ENCODE data around the gene GMIP.
"Not testable (repeated sequence)": the region's sequence is repeated elsewhere in the genome, so short reads cannot be mapped to it uniquely, and the experiment has no call there.

GMIP gene

DNA sequence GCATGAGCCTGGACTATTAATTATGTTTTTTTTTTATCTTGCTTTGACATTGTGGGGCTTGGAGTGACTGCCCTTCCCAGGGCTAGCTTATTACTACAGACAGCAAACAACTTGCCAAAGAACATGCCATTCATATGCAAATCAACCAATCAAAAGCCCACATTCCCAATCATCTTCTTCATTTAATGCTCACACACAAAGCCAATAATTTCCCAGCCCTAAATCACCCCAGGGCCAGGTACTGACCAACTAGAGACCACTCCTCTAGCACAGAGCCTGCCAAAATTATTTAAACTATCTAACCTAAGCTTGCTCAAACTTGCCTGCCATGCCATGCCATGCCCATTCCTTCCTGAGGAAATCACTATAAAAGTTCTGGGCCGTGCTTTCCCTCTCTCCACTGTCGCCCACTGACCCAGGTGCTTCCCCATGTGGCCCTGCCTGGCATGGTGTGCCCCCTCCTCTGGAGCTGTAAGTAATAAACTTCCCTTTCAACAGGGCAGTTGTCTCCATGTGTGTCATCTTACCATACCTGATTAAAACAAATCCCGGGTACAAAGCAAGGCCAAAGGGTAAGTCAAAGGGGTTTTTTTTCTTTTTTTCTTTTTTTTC, 40.6 kb downstream of the GMIP start:
- DNase-seq: no peak

DNA sequence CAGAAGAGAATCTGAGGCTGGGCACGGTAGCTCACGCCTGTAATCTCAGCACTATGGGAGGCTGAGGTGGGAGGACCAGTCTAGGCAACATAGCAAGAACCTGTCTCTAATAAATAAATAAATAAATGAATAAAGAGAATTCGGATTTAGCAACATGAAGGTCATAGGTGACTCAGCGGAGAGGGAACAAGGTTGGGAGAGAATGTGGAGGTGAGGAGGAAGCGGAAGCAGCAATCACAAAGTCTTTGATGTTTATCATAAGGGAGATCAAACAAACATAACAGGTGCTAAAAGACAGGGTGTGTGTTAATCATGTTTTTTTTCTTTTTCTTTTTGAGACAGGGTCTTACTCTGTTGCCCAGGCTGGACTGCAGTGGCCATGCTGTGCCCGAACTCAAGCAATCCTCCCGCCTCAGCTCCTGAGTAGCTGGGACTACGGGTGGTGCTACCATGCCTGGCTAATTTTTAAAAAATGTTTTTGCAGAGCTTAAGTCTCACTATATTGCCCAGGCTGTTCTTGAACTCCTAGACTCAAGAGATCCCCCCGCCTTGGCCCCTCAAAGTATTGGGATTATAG, 41.2 kb downstream of the GMIP start:
- no peak for DNase-seq

DNA sequence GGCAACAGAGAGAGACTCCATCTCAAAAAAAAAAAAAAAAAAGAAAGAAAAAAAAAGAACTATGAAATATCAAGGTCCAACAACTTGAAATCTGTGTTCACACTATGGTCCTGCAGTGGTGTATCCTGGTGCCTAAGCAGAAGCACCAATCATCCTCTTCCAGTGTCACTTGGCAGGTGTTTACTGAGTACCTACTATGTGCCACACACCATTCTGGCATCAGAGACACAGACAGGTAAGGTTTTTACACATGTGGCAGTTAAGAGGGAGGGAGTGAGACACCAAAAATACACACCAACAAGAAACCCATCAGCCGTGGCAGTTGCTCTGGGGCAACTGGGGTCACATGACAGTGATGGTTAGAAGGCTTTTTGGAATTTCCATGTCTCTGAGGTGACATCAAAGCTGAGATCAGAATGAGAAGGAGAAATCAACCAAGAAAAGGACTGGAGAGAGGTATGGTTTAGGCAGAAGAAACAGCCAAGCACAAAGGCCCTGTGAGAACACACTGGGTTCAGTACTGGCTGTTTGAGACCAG, 42.6 kb downstream of the GMIP start:
- no peak for DNase-seq

DNA sequence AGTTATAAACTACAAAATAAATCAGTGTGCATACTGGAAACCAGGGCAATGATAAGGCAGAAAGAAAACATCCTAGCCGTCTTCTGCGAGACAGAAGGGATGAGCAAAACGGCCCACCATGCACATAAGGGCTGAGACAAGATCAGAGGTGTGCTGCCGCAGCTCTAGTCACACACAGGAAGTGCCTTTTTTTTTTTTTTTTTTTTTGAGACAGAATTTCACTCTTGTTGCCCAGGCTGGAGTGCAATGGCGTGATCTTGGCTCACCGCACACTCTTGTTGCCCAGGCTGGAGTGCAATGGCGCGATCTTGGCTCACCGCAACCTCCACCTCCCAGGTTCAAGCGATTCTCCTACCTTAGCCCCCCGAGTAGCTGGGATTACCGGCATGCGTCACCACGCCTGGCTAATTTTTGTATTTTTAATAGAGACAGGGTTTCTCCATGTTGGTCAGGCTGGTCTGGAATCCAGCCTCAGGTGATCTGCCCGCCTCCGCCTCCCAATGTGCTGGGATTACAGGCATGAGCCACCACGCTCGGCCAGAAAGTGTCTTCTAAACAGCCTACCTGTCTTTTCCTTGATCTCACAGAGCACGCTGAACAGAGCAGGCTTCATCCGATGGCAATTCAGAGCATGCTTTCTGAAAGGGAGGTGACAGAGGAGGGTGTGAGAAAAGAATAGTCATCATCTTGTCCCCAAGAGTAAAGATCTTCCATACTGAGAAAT, 44.6 kb downstream of the GMIP start:
- not testable (repeated sequence) for DNase-seq

DNA sequence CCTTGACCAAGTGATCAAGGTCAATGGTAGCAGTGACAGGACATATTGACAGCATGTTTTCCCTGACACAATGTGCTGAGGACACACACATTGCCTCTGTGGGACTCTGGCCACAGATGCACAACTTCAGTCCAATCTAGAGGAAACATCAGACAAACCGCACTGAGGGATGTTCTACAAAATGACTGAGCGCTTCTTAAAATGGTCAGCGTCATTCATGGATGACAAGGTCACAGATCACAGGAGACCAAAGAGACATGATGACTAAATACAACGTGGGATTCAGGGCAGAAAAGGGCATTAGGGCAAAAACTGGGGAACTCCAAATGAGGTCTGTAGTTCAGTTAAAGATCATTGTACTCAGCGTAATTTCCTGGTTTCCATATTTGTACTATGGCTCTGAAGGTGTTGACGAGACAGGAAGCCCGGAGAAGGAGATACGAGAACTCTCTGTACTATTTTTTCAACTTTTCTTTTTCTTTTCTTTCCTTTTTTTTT, 45.6 kb downstream of the GMIP start:
- no peak for DNase-seq

DNA sequence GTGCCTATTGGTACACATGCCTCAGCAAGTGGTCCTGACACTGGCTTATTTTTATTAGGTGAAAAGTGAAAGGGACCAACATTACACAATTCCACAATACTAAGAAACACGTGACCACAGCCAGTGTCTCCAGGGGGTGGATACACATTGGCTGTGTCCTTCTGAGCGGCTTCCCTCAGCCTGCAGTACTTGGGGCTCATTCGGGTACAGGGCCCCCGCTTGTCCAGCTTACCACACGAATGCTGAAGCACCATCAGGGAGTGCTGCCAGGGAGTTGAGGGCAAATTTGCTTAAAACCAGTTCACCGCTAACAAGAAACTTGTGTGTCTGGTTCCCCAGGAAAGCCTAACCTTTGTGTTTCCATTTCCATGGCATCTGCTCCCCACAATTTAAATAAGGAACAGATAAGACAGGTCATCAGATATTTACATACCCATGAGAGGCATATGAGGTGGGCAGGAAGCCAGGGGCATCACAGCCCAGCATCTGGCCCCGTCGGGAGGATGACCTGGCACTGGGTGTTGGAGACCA, 48.2 kb downstream of the GMIP start:
- no peak for DNase-seq

DNA sequence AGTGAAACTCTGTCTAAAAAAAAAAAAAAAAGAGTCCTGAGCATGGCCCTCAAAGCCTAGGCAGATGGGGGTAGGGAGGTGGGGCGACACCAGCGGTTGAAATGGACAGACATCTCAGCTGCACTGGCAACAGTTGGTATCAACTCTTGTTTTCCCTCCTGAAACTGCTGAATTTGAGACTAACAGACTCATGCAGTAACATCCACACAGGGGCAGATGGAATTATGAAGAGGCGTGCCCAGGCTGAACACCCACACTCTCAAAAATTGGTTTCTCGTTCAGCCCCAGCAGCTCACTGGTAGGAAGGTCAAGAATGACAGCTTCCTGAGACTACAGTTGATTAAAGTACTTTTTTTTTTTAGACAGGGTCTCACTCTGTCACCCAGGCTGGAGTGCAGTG, 49.1 kb downstream of the GMIP start:
- DNase-seq: no peak

DNA sequence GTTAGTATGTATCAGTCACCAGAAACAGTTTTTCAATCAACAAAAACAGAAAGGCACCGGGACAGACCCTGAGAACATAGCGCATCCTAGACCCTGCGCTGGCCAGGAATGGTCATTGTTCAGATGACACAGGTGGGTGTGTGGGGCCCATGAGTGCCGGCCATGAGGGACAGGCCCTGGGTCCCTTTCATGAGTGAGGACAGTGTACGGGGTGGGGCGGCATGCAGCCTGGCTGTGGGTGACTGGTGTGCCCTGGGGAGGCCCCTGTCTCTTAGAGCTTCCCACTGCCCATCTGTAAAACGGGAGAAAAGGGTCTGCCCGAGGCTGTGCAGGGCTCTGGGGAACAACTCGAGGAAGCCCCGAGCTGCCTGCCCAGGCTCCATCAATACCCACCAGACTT, 50.8 kb downstream of the GMIP start:
- no peak for DNase-seq

DNA sequence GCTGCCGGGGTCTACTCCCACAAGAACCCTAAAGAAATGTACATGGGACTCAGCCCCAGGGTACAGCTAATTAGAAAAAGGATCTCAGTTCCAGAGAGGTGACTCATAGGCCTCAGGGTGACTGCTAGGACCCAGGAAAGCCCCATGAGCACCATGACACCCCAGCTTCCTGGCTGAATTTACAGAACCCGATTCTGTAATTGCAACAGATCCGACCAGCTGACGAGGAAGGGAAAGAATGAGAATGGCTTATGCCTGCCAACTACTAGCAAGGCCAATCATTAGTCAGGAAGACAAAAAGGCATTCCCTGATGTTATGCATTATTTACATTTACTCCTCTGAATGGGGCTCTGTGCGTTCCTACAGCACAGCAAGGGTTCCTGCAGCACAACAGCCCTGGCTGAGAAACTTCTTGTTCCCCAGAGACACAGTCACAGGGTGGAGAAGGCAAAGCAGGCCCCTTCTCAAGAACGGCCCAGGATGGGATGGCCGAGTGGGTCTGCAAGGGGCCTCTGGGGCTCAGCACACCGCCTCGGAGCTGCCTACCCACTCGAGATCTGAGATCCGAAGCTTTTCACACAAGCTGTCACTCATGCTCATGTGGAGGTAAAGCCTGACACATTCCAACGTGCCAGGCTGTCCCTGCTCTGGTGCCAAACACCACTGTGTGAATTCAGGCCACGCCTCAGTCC, 52.2 kb downstream of the GMIP start:
- DNase-seq: no peak

DNA sequence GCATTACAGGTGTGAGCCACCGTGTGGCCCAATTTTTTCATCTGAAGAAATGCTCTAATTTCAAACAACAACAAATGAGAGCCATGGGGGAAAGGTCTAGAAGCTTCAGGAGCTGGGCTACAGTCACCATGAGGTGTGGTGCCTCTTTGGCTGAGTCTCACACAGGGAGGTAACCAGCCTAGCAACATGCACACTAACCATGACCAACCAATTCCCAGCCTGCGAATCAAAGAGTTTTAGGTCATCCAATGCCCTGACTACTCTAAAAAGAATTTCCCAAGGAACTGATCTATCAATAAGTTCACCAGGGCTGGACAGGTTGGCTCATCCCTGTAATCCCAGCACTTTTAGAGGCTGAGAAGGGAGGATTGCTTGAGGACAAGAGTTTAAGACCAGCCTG, 54.9 kb downstream of the GMIP start:
- DNase-seq: no peak

DNA sequence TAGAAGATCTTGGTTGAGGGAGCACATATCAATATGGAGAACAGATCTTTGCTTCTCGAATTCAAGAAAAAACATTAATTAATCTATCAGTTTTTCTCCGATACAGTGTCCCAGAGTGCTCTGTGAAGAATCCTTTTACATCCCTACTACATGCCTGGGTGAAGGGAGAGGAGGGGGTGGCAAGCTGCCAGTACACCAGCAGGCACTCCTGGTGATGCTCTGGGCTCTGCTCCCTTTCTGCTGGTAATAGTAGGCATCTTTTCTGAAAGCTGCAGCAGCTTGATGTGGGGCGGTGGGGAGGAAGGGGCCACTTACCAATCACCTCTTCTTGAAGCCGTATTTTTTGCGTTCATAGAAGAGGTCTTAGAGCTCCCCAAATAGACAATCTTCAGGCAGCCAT, 55.7 kb downstream of the GMIP start:
- no peak for DNase-seq

DNA sequence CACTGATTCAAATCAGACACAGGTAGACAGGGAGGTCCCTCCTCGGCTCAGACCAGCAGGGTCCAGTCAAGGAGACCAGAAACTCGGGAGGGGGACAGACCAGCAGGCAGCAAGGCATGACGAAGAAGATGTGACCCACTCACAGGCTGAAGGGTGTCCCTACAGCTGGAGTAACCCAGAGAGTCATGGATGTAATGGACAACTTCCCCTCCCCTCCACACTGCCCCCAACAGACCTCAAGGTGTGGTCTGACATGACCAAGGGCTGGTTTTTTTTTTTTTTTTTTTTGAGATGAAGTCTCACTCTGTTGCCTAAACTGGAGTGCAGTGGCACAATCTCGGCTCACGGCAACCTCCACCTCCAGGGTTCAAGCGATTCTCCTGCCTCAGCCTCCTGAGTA, 59.1 kb downstream of the GMIP start:
- DNase-seq: no peak

DNA sequence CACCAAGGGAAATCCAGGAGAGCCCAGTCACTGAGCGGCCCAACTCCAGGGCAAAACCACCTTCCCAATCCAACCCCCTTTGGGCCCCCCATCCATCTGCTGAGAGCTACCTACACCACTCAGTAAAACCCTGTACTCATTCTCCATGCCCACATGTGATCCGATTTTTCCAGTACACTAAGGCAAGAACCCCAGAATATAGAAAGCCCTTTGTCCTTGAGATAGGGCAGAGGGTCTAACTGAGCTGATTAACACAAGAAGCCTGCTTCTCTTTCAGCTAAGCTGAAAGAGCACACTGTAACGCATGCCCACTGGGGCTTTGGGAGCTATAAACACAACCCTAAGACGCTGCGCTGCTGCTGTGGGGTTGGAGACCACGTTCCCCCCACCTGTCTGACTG, 61.0 kb downstream of the GMIP start:
- DNase-seq: no peak

DNA sequence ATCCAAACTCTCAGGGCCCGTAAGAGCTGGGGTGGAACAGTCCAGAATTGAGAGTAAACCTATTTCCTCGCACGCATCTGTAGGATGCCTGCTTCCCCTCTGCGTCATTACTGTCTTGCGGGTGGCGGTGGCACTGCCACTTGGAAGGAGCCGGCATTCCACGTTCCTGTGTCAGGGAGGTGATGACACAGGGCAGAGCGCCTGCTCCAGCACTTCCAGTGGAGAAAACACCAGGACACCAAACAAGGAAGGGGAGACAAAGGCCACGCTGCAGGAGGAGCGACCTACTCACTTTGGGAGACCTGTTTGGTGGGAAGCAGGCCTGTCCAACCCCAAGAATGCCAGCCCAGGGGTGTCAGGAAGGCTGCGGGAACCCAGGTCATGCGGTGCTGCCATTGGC, 62.1 kb downstream of the GMIP start:
- no peak for DNase-seq

DNA sequence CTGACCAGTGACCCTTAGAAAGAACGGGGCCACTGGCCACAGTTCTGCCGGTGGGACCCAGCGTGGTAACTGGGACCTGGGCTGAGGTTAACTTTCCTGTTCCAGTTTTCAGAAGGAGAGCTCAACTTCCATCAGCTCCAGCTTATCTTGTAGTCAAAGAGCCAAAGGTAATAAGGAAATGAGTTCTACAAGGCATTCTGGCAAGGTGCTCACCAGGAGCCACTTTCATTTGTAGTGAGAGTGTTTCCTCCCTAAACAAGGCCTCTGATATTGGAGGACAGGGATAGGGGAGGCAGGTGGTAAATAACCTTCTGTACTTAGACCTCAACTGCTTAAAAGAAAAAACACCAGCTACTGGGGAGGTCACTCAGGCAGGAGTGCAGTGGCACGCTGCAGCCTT, 63.0 kb downstream of the GMIP start:
- DNase-seq: no peak

DNA sequence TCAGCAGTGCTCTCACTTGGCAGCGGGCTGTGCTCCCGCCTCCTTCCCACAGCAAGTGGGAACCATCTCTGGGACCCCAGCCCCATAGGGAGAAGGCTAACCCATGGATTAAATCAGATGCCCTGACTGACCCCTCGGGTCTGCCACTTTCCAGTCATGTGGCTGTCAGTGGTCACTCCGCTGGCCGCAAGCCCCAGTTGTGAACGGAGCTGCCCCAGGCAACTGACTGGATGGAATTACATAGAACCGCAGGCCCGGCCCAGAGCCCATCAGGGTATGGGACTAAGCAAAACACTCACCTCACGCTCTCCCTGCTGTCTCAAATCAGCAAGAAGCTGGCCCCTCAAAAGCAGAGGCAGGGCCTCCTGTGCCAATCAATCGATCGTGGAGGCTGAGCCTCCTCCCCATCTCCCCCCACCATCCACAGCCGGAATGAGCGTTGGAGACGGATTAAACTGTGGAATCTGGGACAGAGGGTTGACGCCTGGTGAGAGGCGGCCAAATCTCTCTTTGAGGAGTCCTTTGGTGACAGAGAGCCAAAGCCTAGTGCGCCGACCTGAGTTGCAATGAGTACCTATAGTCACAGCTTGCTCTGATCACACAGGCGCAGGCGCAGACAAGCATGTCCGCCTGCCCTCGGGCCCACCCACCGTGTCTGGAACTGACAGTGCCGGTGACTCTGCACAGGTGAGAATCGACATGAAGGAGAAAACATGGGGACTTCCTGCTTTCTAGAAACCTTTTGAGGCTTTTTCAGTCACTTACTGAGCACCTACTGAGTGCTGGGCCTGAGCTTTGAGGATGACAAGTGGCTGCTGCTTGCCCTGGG, 63.7 kb downstream of the GMIP start:
- DNase-seq: no peak

Measured in NCI-H2029 treated with DMSO at 0.1 percent for 48 hours (cell line).